ENCODE data around the gene SLC39A11.

The SLC39A11 gene

DNA sequence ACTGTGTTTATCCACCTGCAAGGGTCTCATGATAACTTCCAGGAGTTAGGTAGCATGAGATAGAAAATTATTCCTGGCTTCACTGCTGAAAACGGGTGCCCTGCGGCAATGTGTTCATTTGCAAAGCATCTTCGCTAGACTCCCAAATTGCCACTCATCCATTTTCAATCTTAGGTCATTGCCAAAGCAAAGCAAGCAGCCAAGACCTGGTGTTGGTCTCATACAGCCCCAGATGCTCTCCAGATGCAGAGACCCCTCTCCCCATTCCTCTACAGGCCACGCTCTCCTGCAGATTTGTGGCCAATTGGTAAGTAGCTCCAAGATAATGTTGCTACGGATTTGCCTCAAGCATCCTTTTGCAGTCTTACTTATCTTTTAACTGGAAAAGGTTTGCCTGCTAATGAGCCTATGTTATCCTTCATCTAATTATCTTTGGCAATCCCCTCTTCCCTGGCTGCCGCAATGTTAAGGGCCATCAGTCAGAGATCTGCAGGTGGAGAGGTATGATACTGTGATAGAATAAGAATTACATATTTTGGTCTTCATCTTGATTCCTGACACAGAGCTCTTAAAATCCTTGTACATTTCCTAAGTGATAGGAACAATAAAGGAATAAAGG, 222.0 kb downstream of the SLC39A11 start:
- no peak for DNase-seq (ENCODE audit: extremely low read depth, insufficient read length)
- Histone ChIP-seq H3K27me3 (replicated peaks; ENCODE audit: control insufficient read depth, insufficient read depth, low read length) (no peaks in the 10 kb centered on the region), H3K36me3 (ENCODE audit: control insufficient read depth, insufficient read depth, low read length) (no peaks in the 10 kb centered on the region), H3K4me3 (replicated peaks; ENCODE audit: low read depth, low read length) (no peak overlapping the region)
- TF ChIP-seq, protein P1, sequence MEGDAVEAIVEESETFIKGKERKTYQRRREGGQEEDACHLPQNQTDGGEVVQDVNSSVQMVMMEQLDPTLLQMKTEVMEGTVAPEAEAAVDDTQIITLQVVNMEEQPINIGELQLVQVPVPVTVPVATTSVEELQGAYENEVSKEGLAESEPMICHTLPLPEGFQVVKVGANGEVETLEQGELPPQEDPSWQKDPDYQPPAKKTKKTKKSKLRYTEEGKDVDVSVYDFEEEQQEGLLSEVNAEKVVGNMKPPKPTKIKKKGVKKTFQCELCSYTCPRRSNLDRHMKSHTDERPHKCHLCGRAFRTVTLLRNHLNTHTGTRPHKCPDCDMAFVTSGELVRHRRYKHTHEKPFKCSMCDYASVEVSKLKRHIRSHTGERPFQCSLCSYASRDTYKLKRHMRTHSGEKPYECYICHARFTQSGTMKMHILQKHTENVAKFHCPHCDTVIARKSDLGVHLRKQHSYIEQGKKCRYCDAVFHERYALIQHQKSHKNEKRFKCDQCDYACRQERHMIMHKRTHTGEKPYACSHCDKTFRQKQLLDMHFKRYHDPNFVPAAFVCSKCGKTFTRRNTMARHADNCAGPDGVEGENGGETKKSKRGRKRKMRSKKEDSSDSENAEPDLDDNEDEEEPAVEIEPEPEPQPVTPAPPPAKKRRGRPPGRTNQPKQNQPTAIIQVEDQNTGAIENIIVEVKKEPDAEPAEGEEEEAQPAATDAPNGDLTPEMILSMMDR (IDR thresholded peaks at IDR 0.05; ENCODE audit: insufficient read depth, low read length, poor library complexity, severe bottlenecking) = no peak

DNA sequence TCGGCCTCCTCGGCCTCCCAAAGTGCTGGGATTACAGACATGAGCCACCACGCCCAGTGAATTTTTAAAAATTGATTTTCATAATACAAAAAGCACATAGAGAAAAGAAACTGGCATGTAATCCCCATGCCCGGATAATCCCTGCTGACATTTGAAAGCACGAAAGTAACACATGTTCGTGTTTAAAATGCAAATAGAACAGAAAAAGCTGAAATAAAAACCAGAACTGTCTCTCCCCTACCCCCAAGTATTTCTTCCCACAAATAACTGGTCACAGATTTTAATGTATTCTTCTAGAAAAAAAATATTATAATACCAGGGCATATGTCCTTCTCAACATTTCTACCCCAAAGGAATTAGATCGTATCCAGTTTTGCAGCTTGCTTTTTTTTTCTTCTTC, 222.9 kb downstream of the SLC39A11 start:
- no peak overlapping the region for H3K4me3 ChIP-seq (replicated peaks; ENCODE audit: low read depth, low read length)
- DNase-seq (ENCODE audit: extremely low read depth, insufficient read length) = no peak
- TF ChIP-seq, protein P1 (IDR thresholded peaks at IDR 0.05; ENCODE audit: insufficient read depth, low read length, poor library complexity, severe bottlenecking) = no peak
- no peaks in the 10 kb centered on the region for H3K27me3 ChIP-seq (replicated peaks; ENCODE audit: control insufficient read depth, insufficient read depth, low read length)
- H3K36me3 ChIP-seq (ENCODE audit: control insufficient read depth, insufficient read depth, low read length) = no peaks in the 10 kb centered on the region

DNA sequence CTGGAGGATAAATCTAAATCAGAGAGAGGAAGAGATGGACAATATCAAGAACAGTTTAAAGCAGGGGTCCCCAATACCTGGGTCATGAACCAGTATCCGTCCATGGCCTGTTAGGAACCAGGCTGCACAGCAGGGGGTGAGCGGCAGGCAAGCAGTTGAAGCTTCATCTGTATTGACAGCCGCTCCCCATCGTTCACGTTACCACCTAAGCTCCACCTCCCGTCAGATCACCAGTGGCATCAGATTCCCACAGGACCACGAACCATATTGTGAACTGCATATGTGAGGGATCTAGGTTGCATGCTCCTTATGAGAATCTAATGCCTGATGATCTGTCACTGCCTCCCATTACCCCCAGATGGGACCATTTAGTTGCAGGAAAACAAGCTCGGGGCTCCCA, 226.5 kb downstream of the SLC39A11 start:
- H3K36me3 ChIP-seq (ENCODE audit: control insufficient read depth, insufficient read depth, low read length) = no peaks in the 10 kb centered on the region
- no peaks in the 10 kb centered on the region for H3K27me3 ChIP-seq (replicated peaks; ENCODE audit: control insufficient read depth, insufficient read depth, low read length)
- TF ChIP-seq, protein P1 (IDR thresholded peaks at IDR 0.05; ENCODE audit: insufficient read depth, low read length, poor library complexity, severe bottlenecking) = no peak
- H3K4me3 ChIP-seq (replicated peaks; ENCODE audit: low read depth, low read length) = no peak overlapping the region
- DNase-seq (ENCODE audit: extremely low read depth, insufficient read length) = no peak

DNA sequence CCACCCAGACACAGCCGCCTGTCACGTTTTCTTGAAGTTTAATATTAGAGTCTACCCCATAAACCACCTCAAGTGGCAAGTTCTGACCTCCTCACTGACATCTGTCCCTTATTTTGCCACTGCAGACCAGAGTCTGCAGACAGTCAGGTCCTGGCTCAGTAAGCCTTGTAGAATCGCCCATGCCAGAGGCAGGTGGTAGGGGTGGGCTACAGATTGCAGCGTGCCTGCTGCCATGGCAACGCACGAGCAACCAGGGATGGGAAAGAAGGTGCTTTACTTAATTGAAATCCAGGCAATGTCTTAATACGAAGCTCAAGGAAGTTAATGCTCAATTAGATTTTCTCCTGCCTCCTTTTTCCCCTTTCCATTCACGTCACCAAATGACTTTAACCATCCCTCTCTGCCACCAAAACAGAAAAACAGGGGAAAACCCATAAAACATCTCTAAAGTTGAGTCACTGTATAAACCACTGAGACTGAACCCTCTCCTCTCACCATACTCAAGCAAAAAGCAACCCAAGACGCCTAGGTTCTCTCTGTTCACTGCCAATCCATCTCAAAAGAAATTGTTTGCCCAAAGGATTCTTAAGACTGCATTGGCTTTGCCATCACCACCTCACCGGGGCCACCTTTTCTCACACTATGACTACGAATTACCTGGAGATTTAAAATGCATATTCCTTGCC, 228.8 kb downstream of the SLC39A11 start:
- TF ChIP-seq, protein P1 (IDR thresholded peaks at IDR 0.05; ENCODE audit: insufficient read depth, low read length, poor library complexity, severe bottlenecking) = no peak
- no peaks in the 10 kb centered on the region for H3K27me3 ChIP-seq (replicated peaks; ENCODE audit: control insufficient read depth, insufficient read depth, low read length)
- no peak overlapping the region for H3K4me3 ChIP-seq (replicated peaks; ENCODE audit: low read depth, low read length)
- no peaks in the 10 kb centered on the region for H3K36me3 ChIP-seq (ENCODE audit: control insufficient read depth, insufficient read depth, low read length)
- DNase-seq (ENCODE audit: extremely low read depth, insufficient read length) = peak; percentile 7

DNA sequence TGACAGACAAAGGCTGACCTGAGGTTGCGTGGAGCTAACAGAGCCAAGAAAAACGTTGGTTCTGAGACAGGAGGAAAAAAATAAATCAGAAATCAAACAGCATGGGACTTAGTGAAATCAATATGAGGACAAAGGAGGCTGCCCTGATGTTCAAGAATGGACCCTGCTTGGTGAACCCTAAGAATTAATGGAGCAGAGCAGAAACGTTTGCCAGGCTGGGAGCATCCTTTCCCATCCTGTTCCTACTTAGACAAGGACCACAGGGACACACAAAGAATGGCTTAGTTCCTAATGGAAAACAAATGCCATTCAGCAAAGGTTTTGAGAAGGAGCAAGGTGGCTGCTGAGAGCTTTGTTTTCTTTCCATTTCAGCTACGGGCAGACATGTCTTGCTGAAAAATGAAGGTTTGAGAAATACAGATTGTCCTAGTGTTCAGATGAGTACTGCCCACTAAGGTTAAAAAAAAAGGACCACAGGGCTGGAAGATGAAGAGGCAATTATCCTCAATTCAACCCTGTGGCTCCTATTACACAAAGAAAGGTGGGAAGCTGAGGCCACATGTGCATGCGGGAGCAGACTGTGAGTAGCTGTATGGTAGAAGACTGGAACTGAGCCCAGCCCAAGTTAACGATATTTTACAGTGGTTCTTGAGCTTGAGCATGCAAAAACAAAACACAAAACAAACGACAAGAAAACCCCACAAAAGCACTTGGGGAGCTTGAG, 230.1 kb downstream of the SLC39A11 start:
- TF ChIP-seq, protein P1 (IDR thresholded peaks at IDR 0.05; ENCODE audit: insufficient read depth, low read length, poor library complexity, severe bottlenecking) = no peak
- DNase-seq (ENCODE audit: extremely low read depth, insufficient read length) = no peak

More for the DNA sequence above, 230.1 kb downstream of the SLC39A11 start:
- no peaks in the 10 kb centered on the region for H3K27me3 ChIP-seq (replicated peaks; ENCODE audit: control insufficient read depth, insufficient read depth, low read length)
- H3K4me3 ChIP-seq (replicated peaks; ENCODE audit: low read depth, low read length) = no peak overlapping the region
- no peaks in the 10 kb centered on the region for H3K36me3 ChIP-seq (ENCODE audit: control insufficient read depth, insufficient read depth, low read length)
